Caco-2 (cell line): ENCODE measurements around the gene ZNF507. TPM values are rescaled to one million over a fixed set of nuclear protein-coding genes. Genes with fewer than 3 reads are reported as not detected.

ENCODE experiments used
- BruUV-seq: library from RNA; stranded (reverse); fragments of 400-500 nt; replicated peaks from 2 replicates; lab custom pipeline; 2021; lab: Mats Ljungman, UMichigan
- CTCF ChIA-PET: fragments of 300-600 bp; sonication (Branson Sonifier 250); formaldehyde crosslinking; loops from one replicate; lab custom pipeline; 2022; ENCODE audit warnings: antibody characterized with exemption; lab: Charles Lee
- POLR2A ChIA-PET: fragments of 300-600 bp; sonication (Branson Sonifier 250); formaldehyde crosslinking; loops from one replicate; lab custom pipeline; 2022; ENCODE audit warnings: antibody characterized with exemption; lab: Charles Lee
- DNase-seq, 2 experiments: peaks; one replicate each; pipeline versions ENCODE4 v3.0.0 to v3.0.0-alpha.2; 2020 to 2022
- H3K27me3 ChIP-seq: replicated peaks from 2 replicates; pipeline ENCODE4 v1.6.0; 2011; ENCODE audit warnings: low read length; ENCODE audit not compliant: control insufficient read depth, insufficient read depth
- H3K36me3 ChIP-seq: 2 replicates; pipeline ENCODE4 v1.5.1; 2011; ENCODE audit warnings: low read length; ENCODE audit not compliant: control insufficient read depth, insufficient read depth
- H3K4me1 ChIP-seq: fragments of 250-450 bp; sonication (Bioruptor Pico); 2 replicates; pipeline ENCODE4 v1.5.1; 2020; ENCODE audit warnings: mild to moderate bottlenecking
- H3K4me3 ChIP-seq: 2 replicates; pipeline ENCODE4 v1.5.1; 2011; ENCODE audit warnings: low read depth, mild to moderate bottlenecking, control low read depth, low read length
- H3K9me3 ChIP-seq: fragments of 250-450 bp; sonication (Bioruptor Pico); 2 replicates; pipeline ENCODE4 v1.5.1; 2020; ENCODE audit warnings: mild to moderate bottlenecking, moderate library complexity
- H3K27ac Mint-ChIP-seq: one replicate; pipeline ENCODE4 v1.8.0; 2022; ENCODE audit warnings: mixed read lengths; ENCODE audit not compliant: unreplicated experiment
- H3K27me3 Mint-ChIP-seq: one replicate; pipeline ENCODE4 v1.8.0; 2022; ENCODE audit warnings: mixed read lengths; ENCODE audit not compliant: insufficient read depth, unreplicated experiment
- H3K36me3 Mint-ChIP-seq: one replicate; pipeline ENCODE4 v1.8.0; 2022; ENCODE audit warnings: mild to moderate bottlenecking, mixed read lengths; ENCODE audit not compliant: insufficient read depth, unreplicated experiment
- H3K4me1 Mint-ChIP-seq: one replicate; pipeline ENCODE4 v1.8.0; 2022; ENCODE audit warnings: low read depth, mixed read lengths; ENCODE audit not compliant: unreplicated experiment
- H3K4me3 Mint-ChIP-seq: one replicate; pipeline ENCODE4 v1.8.0; 2022; ENCODE audit warnings: mild to moderate bottlenecking, moderate library complexity, mixed read lengths; ENCODE audit not compliant: unreplicated experiment
- H3K9me3 Mint-ChIP-seq: one replicate; pipeline ENCODE4 v1.8.0; 2022; ENCODE audit warnings: mixed read lengths; ENCODE audit not compliant: unreplicated experiment
- intact Hi-C: fragments of 100-400 bp; cut with micrococcal nuclease; formaldehyde crosslinking; loops from one replicate; pipeline ENCODE4 v1.10.0; 2022; ENCODE audit not compliant: unreplicated experiment
- total RNA-seq: library from RNA; stranded (reverse); gene quantifications from 2 replicates; pipeline ENCODE4 v1.2.3, GENCODE V29; 2022
- TF ChIP-seq, protein P1 (sequence below), 2 experiments: fragments of 200-600 bp in 1 of 2; IDR thresholded peaks; 1 replicate in 1 of 2; 2 replicates in 1 of 2; pipeline versions ENCODE4 v1.5.1 to v1.8.0; 2011 to 2022; ENCODE audit warnings: antibody characterized with exemption in 1 of 2, control low read depth in 1 of 2, inconsistent platforms in 1 of 2, low read depth in 1 of 2, low read length in 1 of 2, mild to moderate bottlenecking in 1 of 2, moderate library complexity in 1 of 2; ENCODE audit not compliant: insufficient read depth in 1 of 2, severe bottlenecking in 1 of 2, unreplicated experiment in 1 of 2

ZNF507 gene
- total RNA-seq, 1 experiment from 2014 or later: 27.4 TPM

GRCh38 chr19:32333227-32333626, 12.2 kb upstream of the ZNF507 start:
- ChIA-PET CTCF (no interaction called here), POLR2A (no interaction called here)
- Histone ChIP-seq H3K4me3 (no peak overlapping the region), H3K27me3 (no peaks in the 10 kb centered on the region), H3K9me3 (no peaks in the 10 kb centered on the region), H3K4me1 (0 out of 2 replicates have a peak, but pooled peaks cover 3% of the 10 kb centered on the region), H3K36me3 (no peaks in the 10 kb centered on the region)
- H3K9me3 Mint-ChIP-seq: no peaks in the 10 kb centered on the region
- peaks cover 6% of the 10 kb centered on the region for H3K27me3 Mint-ChIP-seq
- intact Hi-C loops: no loop called here
- H3K4me1 Mint-ChIP-seq: no peaks in the 10 kb centered on the region
- no TSS peak for BruUV-seq
- H3K4me3 Mint-ChIP-seq: no peak overlapping the region
- H3K36me3 Mint-ChIP-seq: no peaks in the 10 kb centered on the region
- DNase-seq: no peak
- TF ChIP-seq, protein P1, sequence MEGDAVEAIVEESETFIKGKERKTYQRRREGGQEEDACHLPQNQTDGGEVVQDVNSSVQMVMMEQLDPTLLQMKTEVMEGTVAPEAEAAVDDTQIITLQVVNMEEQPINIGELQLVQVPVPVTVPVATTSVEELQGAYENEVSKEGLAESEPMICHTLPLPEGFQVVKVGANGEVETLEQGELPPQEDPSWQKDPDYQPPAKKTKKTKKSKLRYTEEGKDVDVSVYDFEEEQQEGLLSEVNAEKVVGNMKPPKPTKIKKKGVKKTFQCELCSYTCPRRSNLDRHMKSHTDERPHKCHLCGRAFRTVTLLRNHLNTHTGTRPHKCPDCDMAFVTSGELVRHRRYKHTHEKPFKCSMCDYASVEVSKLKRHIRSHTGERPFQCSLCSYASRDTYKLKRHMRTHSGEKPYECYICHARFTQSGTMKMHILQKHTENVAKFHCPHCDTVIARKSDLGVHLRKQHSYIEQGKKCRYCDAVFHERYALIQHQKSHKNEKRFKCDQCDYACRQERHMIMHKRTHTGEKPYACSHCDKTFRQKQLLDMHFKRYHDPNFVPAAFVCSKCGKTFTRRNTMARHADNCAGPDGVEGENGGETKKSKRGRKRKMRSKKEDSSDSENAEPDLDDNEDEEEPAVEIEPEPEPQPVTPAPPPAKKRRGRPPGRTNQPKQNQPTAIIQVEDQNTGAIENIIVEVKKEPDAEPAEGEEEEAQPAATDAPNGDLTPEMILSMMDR (IDR thresholded peaks at IDR 0.05; ENCODE audit: insufficient read depth in 1 of 2, low read depth in 1 of 2, low read length in 1 of 2, severe bottlenecking in 1 of 2, unreplicated experiment in 1 of 2): no peak
- H3K27ac Mint-ChIP-seq: no peak overlapping the region

- Histone ChIP-seq H3K4me1 (0 out of 2 replicates have a peak, but pooled peaks cover 3% of the 10 kb centered on the region), H3K36me3 (no peaks in the 10 kb centered on the region), H3K9me3 (no peaks in the 10 kb centered on the region), H3K4me3 (no peak overlapping the region), H3K27me3 (no peaks in the 10 kb centered on the region)
- TF ChIP-seq, protein P1 (IDR thresholded peaks at IDR 0.05; ENCODE audit: insufficient read depth in 1 of 2, low read depth in 1 of 2, low read length in 1 of 2, severe bottlenecking in 1 of 2, unreplicated experiment in 1 of 2): peak in 1 of 2 experiments; percentile 5
- intact Hi-C loops: loop anchor here (5.0 kb wide), 1 partner anchor 49 kb away; no protein-coding TSS in a partner anchor
- peak in 1 of 2 experiments; percentile 23 for DNase-seq
- BruUV-seq: no TSS peak
- Mint-ChIP-seq H3K36me3 (no peaks in the 10 kb centered on the region), H3K4me1 (no peaks in the 10 kb centered on the region), H3K9me3 (no peaks in the 10 kb centered on the region), H3K27ac (no peak overlapping the region), H3K4me3 (no peak overlapping the region), H3K27me3 (peaks cover 6% of the 10 kb centered on the region)
- POLR2A ChIA-PET: no interaction called here
- CTCF ChIA-PET: interaction anchor here (0.9 to 1.0 kb wide), 2 partner anchors 233 to 237 kb away, joined by 3 to 15 read pairs; no protein-coding TSS in a partner anchor
Measured at GRCh38 chr19:32336259-32337083, 8.9 kb upstream of the ZNF507 start.

GRCh38 chr19:32337084-32337808, 8.2 kb upstream of the ZNF507 start:
- no peak for DNase-seq
- H3K27me3 ChIP-seq: no peaks in the 10 kb centered on the region
- peaks cover 6% of the 10 kb centered on the region for H3K27me3 Mint-ChIP-seq
- no peak overlapping the region for H3K27ac Mint-ChIP-seq
- no peaks in the 10 kb centered on the region for H3K9me3 Mint-ChIP-seq
- no peaks in the 10 kb centered on the region for H3K4me1 Mint-ChIP-seq
- H3K36me3 ChIP-seq: no peaks in the 10 kb centered on the region
- H3K4me3 Mint-ChIP-seq: no peak overlapping the region
- no peaks in the 10 kb centered on the region for H3K9me3 ChIP-seq
- CTCF ChIA-PET: interaction anchor here (0.9 to 1.0 kb wide), 3 partner anchors 229 to 236 kb away, joined by 3 to 15 read pairs (median 3); no protein-coding TSS in a partner anchor
- H3K36me3 Mint-ChIP-seq: no peaks in the 10 kb centered on the region
- BruUV-seq: no TSS peak
- H3K4me1 ChIP-seq: 0 out of 2 replicates have a peak, but pooled peaks cover 3% of the 10 kb centered on the region
- TF ChIP-seq, protein P1 (IDR thresholded peaks at IDR 0.05; ENCODE audit: insufficient read depth in 1 of 2, low read depth in 1 of 2, low read length in 1 of 2, severe bottlenecking in 1 of 2, unreplicated experiment in 1 of 2): no peak
- intact Hi-C loops: loop anchor here (5.0 kb wide), 1 partner anchor 50 kb away; no protein-coding TSS in a partner anchor
- H3K4me3 ChIP-seq: no peak overlapping the region
- POLR2A ChIA-PET: no interaction called here
